GM18907 (cell line): ENCODE measurements around the gene CA9.

Experiments used
- ATAC-seq: cut with Tn5 transposase; IDR thresholded peaks from one replicate; pipeline ENCODE4 v1.9.1; 2021; ENCODE audit warnings: mild to moderate bottlenecking, moderate library complexity; ENCODE audit not compliant: unreplicated experiment

CA9 gene

DNA sequence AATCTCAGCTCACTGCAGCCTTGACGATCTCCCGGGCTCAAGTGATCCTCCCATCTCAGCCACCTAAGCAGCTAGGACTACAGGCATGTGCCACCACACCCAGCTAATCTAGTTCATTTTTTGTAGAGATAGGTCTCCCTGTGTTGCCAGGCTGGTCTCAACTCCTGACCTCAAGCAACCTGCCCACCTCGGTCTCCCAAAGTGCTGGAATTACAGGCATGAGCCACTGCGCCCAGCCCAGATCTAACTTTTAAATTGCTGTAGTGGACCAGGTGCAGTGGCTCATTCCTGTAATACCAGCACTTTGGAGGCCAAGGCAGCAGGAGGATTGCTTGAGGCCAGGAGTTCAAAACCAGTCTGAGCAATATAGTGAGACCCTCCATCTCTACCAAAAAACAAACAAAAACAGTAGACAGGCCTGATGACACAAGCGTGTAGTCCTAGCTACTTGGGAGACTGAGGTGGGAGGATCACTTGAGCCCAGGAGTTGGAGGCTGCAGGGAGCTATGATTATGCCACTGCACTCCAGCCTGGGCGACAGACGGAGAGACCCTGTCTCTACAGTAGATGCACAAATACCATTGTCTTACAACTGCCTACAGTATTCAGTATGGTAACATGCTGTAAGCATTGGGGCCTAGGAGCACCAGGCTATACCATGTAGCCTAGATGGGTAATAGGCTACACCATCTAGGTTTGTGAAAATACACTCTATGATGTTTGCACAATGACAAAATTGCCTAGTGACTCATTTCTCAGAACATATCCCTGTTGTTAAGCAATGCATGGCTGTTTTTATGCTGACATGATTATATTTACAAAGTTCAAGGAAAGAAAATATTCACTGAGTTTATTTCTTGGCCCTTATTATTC is 21.5 kb upstream of the CA9 start:
- ATAC-seq = no peak

DNA sequence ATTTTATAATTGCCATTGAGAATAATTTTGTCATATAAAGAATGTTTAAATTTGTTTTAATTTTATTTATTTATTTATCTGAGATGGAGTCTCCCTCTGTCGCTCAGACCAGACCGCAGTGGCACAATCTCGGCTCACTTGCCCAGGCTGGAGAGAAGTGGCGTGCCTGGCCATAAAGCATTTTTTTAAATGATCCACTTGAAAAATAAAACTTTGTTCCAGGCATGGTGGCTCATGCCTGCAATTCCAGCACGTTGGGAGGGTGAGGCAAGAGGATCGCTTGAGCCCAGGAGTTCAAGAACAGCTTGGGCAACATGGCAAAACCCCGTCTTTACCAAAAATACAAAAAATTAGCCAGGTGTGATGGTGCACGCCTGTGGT is 20.9 kb upstream of the CA9 start:
- ATAC-seq = no peak

DNA sequence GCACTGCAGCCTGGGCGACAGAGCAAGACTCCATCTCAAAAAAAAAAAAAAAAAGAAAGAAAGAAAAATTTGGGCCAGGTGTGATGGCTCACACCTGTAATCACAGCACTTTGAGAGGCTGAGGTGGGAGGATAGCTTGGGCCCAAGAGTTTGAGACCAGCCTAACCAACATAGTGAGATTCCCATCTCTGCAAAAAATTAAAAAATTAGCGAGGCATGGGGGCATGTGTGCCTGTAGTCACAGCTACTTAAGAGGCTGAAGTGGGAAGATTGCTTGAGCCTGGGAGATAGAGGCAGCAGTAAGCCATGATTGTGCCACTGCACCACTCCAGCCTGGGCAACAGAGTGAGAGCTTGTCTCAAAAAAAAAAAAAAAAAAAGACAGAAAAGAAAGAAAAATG is 20.1 kb upstream of the CA9 start:
- ATAC-seq = no peak

DNA sequence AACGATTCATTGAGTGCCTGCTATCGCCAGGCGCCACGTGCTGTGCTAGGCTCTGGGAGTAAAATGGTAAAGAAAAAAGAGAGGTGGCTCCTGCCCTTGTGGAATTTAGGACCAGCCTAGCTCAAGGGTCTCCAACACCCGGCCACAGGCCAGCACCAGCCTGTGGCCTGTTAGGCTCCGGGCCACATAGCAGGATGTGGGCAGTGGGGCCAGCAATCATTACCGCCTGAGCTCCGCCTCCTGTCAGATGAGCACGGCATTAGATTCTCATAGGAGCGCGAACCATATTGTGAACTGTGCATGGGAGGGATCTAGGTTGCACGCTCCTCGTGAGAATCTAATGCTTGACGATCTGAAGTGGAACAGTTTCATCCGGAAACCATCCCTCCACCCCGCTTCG is 17.4 kb upstream of the CA9 start:
- ATAC-seq = no peak

DNA sequence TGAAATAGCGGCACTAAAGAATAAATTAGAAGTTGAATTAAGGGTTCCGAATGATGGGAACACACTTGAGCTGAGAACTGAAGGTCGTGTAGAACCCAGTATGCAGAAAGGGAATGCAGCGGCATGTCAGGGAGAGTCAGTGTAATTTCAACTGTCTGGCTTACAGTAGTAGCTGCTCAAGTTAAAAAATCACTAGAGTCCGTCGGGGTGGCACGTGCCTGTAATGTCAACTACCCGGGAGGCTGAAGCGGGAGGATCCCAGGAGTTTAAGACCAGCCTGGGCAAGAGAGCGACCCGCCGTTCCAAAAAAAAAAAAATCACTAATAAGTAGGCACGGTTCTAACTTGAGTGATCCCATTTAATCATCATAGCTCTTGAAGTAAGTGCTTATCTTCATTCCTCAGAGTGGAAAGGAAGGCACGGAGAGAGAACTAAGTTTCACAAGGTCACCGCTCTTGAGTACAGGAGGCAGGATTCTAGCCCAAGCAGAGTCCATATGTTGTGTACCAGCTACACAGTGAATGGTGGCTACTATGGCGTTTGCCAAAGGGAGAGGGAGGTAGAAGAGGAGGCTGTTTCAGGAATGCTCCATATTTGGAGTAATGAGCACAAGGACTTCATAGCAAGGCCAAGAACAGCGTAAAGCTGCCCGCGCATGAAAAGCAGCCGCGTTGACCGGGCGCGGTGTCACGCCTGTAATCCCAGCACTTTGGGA is 16.7 kb upstream of the CA9 start:
- no peak for ATAC-seq

DNA sequence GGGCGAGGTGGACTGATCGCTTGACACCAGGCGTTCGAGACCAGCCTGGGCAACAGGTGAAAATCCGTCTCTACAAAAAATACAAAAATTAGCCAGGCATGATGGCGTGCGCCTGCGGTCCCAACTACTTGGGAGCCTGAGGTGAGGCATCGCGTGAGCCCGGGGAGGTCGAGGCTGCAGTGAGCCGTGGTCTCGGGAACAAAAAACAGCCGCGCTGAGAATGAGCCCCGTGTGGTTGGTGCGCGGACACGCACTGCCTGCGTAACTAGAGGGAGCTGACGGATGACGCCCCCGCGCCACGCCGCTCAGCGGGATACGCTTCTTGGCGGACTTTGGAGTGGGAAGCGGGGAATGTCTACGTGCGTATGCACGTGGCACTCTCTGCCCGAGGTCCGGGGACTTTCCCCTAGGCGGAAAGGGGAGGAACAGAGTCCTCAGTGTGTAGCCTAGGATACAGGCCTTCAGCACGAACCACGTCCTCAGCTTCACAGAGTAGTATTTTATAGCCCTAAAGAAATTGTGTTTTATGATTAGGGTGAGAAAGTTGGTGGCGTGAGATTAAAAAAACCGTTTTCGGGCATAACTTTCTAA is 16.1 kb upstream of the CA9 start, which contains the start of gene RMRP:
TSS of gene RMRP (minus strand) at position 474 of the 591 bp plus-strand sequence.
- ATAC-seq = peak; percentile 84

DNA sequence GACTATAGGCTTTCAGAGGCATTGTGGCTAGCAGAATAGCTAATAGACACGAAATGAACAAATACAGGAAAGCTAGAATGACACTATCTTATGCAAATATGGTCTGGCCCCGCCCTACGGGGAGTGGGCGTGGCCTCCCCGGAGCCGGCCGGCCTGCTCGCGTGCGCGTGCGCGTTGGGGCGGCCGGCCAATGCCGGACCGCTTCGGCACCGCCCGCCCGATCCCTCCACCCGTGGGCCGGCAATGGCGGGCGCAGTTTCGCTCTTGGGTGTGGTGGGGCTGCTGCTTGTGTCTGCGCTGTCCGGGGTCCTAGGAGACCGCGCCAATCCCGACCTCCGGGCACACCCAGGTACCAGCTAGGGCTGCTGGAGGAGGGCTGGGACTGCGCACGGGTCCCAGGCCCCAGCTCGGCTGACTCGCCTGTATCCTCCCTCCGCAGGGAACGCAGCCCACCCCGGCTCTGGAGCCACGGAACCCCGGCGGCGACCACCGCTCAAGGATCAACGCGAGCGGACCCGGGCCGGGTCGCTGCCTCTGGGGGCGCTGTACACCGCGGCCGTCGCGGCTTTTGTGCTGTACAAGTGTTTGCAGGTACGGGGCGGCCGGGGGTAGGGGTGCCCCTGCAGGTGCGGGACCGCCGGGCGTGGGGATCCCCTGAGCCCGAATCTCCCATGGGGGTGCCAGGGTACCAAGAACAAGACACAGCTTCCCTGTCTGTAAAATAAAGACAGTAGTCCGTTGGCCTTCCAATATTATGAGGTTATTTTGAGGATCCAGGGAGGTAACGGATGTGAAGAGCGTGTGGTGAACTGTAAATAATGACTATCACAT is 15.4 kb upstream of the CA9 start, which contains the start of gene CCDC107:
TSS of gene CCDC107 (plus strand) at position 156 of the 831 bp plus-strand sequence. CDS start at position 244, 88 bp downstream.
- peak; percentile 72 for ATAC-seq

DNA sequence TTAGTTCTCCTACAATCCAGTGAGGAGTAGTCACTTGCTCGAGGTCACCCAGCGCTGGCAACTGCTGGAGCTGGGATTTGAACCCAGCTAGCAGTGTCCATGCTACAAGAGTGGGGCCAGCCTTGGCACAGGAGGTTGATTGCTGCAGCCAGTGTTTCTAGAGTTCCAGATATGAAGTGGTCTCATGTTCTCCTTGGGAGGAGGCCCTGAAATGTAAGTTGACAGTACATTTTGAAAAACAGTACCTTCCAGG is 14.8 kb upstream of the CA9 start:
- no peak for ATAC-seq

DNA sequence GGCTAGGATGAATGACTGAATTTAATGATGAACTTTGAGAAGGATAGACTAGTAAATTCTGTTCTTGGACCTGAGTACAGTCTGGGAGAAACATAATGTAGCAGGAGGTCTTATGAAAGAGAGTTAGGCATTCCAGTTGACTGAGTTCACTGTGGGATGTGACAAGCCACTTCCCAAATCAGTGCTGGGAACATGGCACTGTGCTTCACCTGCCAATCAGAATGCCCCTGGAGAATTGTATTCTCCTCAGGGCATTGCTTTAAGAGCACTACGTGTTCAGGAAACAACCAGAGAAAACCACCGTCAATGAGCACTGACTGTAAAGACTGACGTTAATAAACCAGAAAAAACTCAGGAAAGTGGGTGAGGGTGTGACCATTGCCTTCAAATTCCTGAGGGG is 14.4 kb upstream of the CA9 start:
- no peak for ATAC-seq

DNA sequence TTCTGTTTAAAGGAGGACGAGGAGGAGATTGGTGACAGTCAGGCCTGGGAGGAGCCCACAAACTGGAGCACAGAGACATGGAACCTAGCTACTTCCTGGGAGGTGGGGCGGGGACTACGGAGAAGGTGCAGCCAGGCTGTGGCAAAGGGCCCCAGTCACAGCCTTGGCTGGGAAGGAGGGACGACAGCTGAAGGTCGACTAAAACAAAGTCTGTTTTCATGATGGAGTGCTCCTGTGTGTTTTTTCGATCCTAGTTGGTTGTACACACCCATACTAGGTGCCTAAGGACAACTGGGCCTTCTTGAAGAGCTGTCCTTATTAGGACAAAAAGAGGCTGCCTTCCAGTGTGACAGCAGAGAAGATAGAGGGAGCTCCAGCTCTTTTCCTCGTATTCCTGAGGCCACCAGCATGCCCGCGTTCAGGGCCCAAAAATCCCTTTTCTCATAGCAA is 12.7 kb upstream of the CA9 start:
- no peak for ATAC-seq

DNA sequence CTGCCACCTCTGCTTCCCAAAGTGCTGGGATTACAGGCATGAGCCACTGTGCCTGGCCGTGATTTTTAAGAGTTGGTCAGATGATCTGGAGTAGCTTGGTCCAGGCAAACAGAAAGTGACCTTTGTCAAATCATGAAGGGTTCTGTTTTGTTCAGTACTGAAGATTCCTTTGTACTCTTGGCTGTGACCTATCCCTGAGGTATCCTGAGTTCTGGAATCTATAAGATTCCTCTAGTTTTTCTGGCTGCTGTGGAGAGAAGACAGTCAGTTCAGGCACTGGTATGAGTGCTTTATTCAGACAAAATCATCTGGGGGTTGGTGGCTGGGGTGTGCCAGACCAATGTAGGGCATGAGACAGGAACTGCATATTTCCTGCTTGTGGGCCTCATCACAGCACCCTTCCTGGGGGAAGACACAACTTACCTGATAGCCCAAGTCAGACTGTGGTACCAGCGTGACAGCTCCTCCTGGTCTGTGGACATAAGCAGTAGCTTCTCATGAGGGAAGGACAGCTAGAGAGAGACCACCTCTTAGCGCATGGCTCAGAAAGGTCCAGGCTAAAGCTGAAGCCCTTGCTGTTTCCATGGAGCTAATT is 11.9 kb upstream of the CA9 start:
- ATAC-seq = no peak

DNA sequence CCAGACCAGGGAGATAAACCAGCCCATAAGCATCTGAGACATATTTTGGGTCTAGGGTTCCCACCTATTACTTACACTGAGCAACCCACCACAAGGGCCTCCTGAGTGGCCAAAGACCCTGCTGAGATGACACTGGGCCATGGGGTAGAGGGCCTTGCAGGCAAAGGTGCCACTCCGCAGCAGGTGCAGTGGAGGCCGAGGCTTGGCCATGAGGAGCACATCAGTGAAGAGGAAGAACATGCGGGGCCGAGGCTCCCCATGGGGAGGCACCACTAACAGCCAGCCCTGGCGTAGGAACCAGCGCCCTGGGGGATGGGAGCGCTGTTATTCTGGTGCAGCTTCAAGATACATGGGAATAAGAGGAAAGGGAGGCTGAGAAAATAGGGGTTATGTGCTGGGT is 11.3 kb upstream of the CA9 start:
- no peak for ATAC-seq

DNA sequence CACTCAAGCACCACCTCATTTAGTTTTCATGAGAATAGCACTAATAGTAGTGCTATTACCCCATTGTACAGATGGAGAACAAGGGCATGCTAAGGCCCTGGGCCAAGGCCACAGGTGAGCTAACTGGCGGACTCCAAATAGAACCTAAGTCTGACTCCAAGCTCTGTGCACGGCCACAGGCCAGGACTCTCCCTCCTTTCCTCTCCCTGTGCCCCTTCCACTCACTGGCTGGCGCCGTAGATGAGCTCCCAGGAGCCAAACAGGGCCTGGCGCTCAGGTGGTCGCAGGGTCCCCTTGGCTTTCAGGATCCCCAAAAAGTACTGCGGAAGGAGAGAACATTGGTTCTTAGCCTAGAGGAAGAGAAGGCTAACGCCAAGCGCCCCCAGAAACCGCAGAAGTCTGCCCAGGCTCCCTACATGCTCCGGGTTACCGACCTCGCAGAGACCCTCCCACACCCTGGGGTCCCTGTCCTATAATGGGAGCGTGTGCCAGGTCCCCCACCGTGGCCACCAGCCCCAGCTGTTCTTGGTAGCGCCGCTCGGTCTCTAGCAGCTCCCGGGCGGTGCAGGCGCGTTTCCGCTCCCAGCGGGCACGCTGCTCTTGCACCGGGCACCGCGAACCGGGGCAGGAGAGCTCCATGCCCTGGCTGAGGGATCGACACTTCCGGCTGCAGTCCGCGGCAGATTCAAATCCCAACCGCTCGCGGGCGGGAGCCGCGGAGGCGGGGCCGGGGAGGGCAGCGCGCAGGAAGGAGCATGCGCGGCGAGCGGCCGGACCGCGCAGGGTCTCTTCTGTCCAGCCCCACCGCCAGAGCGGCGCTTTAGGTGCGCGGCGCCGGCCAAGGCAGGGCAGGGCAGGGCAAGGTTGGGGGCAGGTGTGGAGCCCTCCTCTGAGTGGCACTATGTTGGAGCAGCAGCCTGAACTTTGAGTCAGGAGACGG is 8.9 kb upstream of the CA9 start, which contains the start of gene ARHGEF39:
TSS of gene ARHGEF39 (minus strand) at position 665 of the 940 bp plus-strand sequence. CDS start at position 639, 26 bp downstream.
- no peak for ATAC-seq

DNA sequence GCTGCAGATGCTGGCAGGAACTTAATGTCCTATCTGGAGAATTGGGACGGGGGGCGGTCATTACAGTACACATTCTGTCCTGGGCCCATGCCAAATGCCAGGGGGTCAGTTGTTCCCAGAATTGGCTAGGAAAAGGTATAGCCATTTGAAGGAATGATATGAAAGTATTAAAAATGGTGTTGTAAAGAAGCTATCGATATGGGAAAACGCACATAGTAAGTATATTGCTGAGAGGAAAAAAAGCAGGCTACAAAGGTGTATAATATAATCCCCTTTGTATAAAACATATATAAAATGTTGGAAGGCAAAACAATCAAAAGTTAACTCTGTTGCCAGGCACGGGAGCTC is 8.3 kb upstream of the CA9 start:
- ATAC-seq = no peak

DNA sequence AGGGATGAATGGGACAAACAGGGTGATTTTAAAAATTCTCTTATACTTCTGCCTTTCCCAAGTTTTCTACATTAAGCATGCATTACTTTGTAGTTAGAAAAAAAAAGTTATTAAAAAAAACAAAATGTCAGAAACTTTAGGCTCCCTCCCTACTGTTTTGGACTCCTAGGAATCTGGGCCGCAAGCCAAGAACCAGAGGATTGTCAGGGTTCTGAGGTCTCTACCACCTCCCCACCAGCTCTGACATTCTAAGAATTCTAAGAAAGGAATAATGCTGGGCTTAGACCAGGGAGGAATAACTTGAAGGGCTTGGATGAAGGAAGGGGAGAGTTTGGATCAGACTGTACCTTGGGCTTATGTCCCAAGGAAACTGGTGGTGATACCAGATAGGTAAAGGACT is 7.7 kb upstream of the CA9 start:
- ATAC-seq = no peak

DNA sequence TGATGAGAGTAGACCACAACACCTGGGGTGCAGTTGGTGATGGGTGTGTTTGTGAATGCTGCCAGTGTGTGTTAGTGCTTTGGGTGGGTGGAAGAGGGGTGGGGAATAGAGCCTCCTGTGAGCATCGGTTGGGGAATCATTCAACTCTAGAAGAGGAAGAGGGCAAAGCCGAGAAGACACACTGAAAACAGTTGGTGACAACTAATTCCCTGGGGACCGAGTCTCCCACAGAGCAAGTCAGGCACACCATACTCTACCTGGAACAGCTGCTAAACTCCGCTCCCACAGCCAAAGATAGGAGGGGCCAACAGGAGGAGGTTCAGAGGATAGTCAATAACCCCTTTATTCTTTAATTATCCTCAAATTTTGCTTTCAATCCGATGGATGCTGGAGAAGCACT is 7.2 kb upstream of the CA9 start:
- no peak for ATAC-seq

DNA sequence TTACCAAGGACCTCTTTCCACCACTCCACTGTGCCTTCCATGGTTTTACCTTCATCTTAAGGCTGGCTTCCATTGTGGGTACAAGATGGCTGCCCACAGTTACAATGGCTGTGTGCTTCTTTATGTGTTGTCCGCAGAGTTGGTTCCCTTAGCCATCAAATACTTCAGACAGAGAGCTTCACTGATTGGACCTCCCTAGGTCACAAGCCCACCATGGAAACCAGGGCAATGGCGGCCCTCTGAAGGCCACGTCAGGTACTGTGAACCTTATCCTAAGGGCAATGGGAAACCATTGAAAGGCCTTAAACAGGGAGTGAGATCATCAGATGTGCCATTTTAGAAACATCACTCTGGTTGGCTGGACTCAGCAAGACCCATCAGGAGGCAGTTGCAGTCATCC is 5.8 kb upstream of the CA9 start:
- ATAC-seq = no peak

DNA sequence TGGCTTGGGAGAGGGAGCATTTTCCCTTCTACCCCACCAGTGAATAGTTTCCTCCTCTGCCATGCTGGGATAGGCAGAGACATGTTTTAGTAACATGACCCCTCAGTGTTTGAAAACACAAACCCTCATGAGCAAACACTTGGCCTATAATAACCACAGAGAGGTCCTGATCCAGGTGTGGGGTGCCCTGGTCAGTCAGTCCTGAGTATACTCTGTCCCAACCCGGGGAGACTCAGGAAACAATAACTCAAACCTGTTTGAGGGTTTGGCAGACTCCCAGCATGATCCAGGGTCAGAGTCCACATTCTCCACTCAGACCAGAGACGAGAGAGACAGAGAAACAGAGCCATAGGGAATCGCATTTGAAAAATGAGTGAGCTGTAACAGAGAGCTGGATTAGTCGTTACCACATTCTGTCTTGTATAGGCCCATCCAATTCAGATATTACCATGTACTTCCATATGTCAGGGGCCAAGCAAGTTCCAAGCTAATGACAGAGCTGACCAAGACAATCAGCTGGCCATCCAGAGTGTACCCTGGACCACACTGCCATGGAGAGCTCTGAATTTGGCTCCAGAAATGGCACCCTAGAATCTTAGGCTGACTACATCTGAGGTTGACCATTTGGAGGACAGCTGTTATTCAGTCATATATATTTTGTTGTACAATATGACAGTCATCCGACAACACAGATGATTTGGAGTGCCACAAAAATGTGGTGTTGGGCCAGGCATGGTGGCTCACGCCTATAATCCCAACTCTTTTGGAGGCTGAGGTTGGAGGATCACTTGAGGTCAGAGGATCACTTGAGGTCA is 4.2 kb upstream of the CA9 start:
- no peak for ATAC-seq

DNA sequence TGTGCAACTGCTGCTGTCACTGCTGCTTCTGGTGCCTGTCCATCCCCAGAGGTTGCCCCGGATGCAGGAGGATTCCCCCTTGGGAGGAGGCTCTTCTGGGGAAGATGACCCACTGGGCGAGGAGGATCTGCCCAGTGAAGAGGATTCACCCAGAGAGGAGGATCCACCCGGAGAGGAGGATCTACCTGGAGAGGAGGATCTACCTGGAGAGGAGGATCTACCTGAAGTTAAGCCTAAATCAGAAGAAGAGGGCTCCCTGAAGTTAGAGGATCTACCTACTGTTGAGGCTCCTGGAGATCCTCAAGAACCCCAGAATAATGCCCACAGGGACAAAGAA is 265 bp downstream of the CA9 start:
- no peak for ATAC-seq
